ENCODE results near the gene UBE2E2. TPM values are rescaled to one million over a fixed set of nuclear protein-coding genes. Genes with fewer than 3 reads are reported as not detected.

The UBE2E2 gene
- total RNA-seq, 1 experiment from 2014 or later, result 38.6 TPM

DNA sequence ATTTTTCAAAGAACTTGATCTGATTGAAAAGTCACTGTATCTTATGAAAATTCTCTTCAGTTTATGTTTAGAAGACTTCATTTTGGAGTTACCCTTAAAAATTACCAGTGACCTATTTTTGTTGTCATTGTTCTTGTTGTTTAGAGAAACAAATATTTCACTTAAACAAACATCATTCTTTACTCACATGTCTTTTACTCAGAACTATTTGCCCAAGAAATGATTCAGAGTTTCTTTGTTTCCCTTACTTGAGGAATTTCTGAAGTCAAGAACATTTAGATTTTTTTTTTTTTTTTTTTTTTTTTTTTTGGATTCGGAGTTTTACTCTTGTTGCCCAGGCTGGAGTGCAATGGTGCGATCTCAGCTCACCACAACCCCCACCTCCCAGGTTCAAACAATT lies 343.1 kb downstream of the UBE2E2 start:
- TF ChIP-seq CTCF (conservative IDR thresholded peaks at IDR 0.05), result no peak
- H3K27ac ChIP-seq (ENCODE audit: insufficient read length, low read depth, low read length), result no peak overlapping the region
- no peak overlapping the region for H2BK20ac ChIP-seq (ENCODE audit: low read depth, low read length, poor library complexity, severe bottlenecking)
- no peaks in the 10 kb centered on the region; the same call in 1 of the 2 replicates for H3K4me1 ChIP-seq (ENCODE audit: insufficient read depth, low read length)
- no CpG with 5 or more reads among the region's 2 CpGs for WGBS (ENCODE audit: extremely low coverage, insufficient read length, low lambda C conversion rate)
- H3K56ac ChIP-seq (ENCODE audit: insufficient read length, low read depth, low read length), result no peak overlapping the region
- no peaks in the 10 kb centered on the region for H3K27me3 Mint-ChIP-seq (ENCODE audit: low read depth)
- no peak overlapping the region for H3K23ac ChIP-seq (ENCODE audit: insufficient read length, low read depth, low read length)
- H3K18ac ChIP-seq (ENCODE audit: insufficient read length, low read depth, low read length), result no peak overlapping the region
- H3K4me3 Mint-ChIP-seq, result no peak overlapping the region
- no peak for DNase-seq
- no peak overlapping the region for H2BK120ac ChIP-seq (ENCODE audit: low read depth, low read length, poor library complexity, severe bottlenecking)
- H3K4ac ChIP-seq (ENCODE audit: low read depth, low read length), result no peak overlapping the region
- no peak overlapping the region for H4K91ac ChIP-seq (ENCODE audit: insufficient read length, low read depth, low read length)
- H3T11ph ChIP-seq (ENCODE audit: low read length), result no peak overlapping the region
- no peaks in the 10 kb centered on the region for H3K9me3 ChIP-seq (ENCODE audit: control insufficient read depth, low read depth, low read length)
- no peaks in the 10 kb centered on the region for H3K23me2 ChIP-seq (ENCODE audit: insufficient read length, low read depth, low read length, poor library complexity, severe bottlenecking)
- peaks cover 16 to 32% of the 10 kb centered on the region in 2 experiments for H3K4me1 Mint-ChIP-seq
- H3K9ac ChIP-seq (ENCODE audit: extremely low read depth, insufficient read length, low read length), result no peak overlapping the region
- H3K79me1 ChIP-seq (ENCODE audit: insufficient read depth, low read depth, low read length, poor library complexity, severe bottlenecking), result no peaks in the 10 kb centered on the region
- H2BK12ac ChIP-seq (ENCODE audit: insufficient read length, low read depth, low read length), result no peak overlapping the region
- no peak overlapping the region for H3K14ac ChIP-seq (ENCODE audit: insufficient read depth, low read length)
- H2BK15ac ChIP-seq (ENCODE audit: low read depth, low read length), result no peak overlapping the region
- H2AFZ ChIP-seq (ENCODE audit: low read length), result no peak overlapping the region
- no peaks in the 10 kb centered on the region for H3K9me3 Mint-ChIP-seq
- no peak overlapping the region for H2AK5ac ChIP-seq (ENCODE audit: insufficient read length, low read length)
- no peaks in the 10 kb centered on the region for H3K79me2 ChIP-seq (ENCODE audit: insufficient read depth, low read length)
- no peaks in the 10 kb centered on the region for H3K27me3 ChIP-seq (ENCODE audit: insufficient read depth, low read length)
- no peak overlapping the region for H4K5ac ChIP-seq (ENCODE audit: insufficient read length, low read depth, low read length)
- H3K27ac Mint-ChIP-seq, result no peak overlapping the region
- H4K8ac ChIP-seq (replicated peaks; ENCODE audit: insufficient read length, low read depth, low read length), result no peak overlapping the region
- H3K36me3 Mint-ChIP-seq (ENCODE audit: insufficient read depth in 1 of 3, low read depth in 3 of 3), result no peaks in the 10 kb centered on the region
- H2BK5ac ChIP-seq (ENCODE audit: insufficient read length, low read length), result no peak overlapping the region
- H4K20me1 ChIP-seq (ENCODE audit: control insufficient read depth, insufficient read depth, insufficient read length), result no peaks in the 10 kb centered on the region
- no peak overlapping the region for H3K4me2 ChIP-seq (ENCODE audit: insufficient read depth, insufficient read length, low read length)

Measured in H9 (cell line).